DMS114 treated with DMSO at 0.1 percent for 48 hours (cell line): ENCODE measurements around the gene CPB1.

Source experiments
- DNase-seq: peaks from one replicate; lab custom pipeline; 2025; ENCODE audit not compliant: unreplicated experiment; lab: John Stamatoyannopoulos, UW

The CPB1 gene

GRCh38 chr3:148829926-148830325, 2.3 kb downstream of the CPB1 start:
- no peak for DNase-seq

- DNase-seq = no peak
Observed at GRCh38 chr3:148833223-148833622, 5.6 kb downstream of the CPB1 start.

- DNase-seq = no peak
Observed at GRCh38 chr3:148839805-148840204, 12.2 kb downstream of the CPB1 start.

DNA sequence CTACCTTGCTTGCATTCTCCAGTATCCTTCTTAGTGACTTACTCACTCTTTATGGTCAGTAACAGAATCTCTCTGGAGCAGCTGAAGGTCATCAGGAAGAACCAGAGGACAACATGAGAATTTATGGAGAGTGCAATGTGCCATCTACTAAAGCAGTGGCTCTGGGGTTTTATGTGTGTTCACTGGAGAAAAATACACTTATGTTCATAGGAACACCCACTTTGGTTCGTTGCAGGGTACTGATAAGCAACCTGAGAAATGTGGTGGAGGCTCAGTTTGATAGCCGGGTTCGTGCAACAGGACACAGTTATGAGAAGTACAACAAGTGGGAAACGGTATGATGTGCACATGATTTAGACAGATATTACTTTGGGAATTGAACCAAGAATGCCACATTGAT, 12.8 kb downstream of the CPB1 start:
- DNase-seq = no peak

- DNase-seq = no peak
Observed at GRCh38 chr3:148845756-148846395, 18.3 kb downstream of the CPB1 start.

- no peak for DNase-seq
Observed at GRCh38 chr3:148847351-148847750, 19.7 kb downstream of the CPB1 start.

DNA sequence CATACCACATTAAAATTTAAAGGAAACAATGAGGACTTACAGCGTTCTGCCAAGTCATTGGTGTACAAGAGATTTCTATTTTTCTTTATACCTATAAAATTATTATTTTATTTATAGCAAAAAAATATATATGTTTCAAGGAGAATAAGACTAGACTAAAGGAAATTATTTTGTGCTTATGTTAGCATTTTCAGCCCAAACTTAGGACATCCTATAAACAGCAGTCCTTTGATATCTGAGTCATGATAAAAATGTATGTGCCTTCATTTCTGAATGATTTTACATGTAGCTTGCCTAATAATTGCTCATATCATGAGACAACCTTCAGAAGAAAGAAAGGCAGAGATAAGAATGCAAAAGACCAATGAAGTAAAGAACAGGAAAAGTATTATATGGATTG, 20.8 kb downstream of the CPB1 start:
- no peak for DNase-seq

GRCh38 chr3:148852271-148852992, 24.8 kb downstream of the CPB1 start:
- DNase-seq = no peak

DNA sequence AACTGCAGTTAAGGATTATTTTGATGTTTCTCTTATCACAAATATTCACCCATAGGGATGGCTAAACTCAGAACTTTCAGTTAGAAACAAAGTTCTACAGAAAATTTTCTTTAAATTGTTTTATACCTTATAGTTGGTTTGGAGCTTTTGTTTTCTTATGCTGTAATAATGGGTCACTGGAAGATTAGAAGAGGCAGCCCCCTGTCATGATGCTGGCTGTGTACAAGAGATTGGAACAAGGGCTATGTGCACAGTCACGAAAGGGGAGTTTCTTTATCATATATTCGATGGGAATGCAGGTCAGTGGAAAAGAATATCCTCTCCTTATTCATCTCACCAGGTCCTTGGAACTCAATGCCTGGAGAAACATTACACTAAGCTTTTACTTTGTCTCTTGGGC, 25.5 kb downstream of the CPB1 start:
- no peak for DNase-seq

DNA sequence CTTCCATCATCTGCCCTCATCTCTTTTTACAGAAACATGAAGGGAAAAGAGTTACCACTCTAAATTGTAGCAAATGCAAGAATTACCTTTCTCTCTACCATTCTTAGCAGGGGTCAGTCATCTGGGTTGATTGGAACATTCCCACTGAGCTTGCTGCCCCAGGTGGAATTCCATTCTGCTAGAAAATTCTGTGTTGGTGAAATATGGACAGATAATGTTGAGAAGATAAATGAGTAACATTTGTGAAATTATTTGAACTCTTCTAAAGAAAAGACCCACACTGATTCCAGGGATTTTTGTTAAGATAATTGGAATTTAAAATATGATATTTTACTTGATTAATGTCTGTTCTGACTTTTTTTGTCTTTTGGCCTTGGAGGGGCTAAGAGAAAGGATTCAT, 26.4 kb downstream of the CPB1 start:
- DNase-seq = no peak

- DNase-seq = no peak
Observed at GRCh38 chr3:148856384-148856783, 28.8 kb downstream of the CPB1 start.

DNA sequence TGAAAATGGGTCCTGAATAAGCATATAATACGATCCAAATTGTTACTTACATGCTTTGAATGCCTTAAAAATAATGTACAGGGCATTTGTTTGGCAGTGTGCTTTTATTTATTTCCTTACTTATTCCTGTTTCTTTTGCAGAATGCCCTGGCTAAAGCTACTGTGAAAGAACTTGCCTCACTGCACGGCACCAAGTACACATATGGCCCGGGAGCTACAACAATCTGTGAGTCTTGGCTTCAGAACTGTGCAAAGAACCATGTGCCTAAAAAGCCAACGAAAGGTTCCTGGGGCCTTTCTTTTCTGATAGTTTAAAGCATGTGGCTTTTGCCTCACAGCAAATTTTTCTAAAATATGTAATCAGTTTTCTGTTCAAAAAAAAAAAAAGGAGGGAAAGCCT, 29.7 kb downstream of the CPB1 start:
- DNase-seq = no peak

- peak; percentile 36 for DNase-seq
Observed at GRCh38 chr3:148861277-148861869, 33.8 kb downstream of the CPB1 start.

DNA sequence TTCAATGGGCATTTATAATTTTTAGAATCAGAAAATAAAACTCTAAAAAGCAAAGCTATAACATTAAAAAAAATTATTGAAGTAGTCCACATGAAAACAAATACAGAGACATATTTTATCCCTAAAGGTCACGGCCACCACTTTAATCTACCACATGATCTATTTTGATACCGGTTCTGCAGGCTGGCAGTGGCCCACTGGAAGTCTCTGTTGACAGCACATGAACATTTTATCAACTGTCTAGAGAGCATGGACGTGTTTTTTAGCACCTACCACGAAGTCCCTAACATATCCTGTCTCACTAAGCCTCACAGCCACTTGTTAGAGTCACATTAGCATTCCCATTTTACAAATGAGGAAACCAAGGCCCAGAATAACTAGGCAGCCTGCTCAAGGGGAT, 35.7 kb downstream of the CPB1 start:
- DNase-seq = no peak

DNA sequence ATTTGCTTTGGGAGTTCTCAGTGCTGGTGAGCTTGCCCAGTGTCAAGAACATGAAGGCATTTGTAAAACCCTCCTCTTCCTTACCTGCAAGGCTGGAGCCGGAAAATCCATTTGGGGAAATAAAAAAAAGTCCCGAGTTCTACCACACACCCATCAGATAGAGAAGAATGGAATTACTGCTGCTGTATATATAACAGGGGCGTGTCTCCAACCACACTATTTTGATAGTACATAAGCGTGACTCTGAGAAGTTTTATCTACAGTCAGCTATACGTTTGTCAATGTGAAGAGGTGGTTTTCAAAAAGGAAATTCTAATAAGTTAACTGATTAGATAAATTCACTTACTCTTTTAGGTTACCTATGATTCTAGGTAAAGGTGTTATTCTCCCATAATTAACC, 36.2 kb downstream of the CPB1 start:
- no peak for DNase-seq

GRCh38 chr3:148865049-148865448, 37.4 kb downstream of the CPB1 start, which contains the start of gene CPA3:
TSS of gene CPA3 (plus strand) at chr3:148865296. CDS start at chr3:148865308, 12 bp downstream.
- no peak for DNase-seq

DNA sequence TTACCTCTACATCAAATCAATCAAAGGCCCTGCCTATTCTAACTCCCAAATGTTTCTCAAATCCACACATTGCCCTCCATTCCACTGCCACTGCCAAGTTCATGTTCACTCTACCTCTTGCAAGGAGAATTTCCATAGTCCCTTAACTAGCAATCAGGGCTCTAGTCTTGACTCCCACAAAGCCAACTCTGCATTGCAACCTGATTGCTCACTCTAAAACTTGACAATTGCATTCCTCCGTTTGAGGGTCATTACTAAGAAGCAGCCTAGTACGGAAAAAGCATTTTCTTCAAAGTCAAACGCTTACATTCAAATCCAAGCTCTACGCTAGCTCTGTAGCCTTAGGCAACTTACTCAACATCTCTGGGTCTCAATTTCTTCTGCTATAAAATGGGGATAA, 38.6 kb downstream of the CPB1 start:
- no peak for DNase-seq

DNA sequence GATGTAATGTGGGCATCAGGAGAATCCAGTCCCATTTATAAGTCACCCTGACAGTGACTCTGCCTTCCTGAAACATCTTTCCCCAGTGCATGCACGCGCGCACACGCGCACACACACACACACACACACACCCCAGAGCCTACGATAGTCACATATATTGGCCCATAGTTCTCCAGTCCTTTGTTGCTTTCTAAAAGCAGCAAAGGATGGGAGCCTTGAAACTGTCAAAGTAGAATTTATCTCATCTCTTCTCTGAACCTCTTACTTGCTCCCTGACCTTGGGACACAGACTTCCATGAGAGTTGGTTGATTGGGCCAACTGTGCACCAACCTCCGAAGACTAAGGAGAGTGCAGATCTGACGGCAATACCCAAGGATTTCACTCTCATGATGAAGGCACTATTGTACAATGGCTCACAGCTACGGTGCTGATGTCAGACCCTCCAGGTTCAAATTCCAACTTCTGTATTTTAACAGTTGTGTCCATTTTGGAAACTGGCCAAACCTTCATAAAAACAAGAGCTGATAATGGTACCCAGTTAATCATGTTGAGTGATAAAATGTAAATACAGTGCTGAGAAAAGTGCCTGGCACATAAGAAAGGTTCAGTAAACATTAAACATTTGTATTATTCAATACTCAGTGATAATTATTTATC, 45.8 kb downstream of the CPB1 start:
- DNase-seq = no peak

GRCh38 chr3:148873977-148874376, 46.4 kb downstream of the CPB1 start:
- DNase-seq = no peak

GRCh38 chr3:148878095-148878494, 50.5 kb downstream of the CPB1 start:
- no peak for DNase-seq

DNA sequence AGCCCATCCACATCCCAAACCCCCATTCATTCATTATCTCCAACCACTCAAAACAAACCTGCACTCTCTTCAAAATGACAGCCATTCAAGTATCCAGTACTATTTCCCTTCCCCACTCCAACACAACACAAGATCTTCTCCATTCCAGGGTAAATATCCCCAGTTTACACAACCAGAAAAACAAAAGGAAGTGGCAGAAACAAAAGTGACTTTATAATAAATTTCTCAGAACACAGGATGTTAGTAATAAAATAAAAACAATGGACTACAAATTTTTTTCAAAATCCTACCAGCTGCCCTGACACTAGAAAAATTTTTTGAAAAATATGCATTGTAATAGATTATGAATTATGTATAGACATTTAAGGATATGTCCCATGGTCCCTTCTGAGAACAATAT, 51.6 kb downstream of the CPB1 start:
- no peak for DNase-seq

DNA sequence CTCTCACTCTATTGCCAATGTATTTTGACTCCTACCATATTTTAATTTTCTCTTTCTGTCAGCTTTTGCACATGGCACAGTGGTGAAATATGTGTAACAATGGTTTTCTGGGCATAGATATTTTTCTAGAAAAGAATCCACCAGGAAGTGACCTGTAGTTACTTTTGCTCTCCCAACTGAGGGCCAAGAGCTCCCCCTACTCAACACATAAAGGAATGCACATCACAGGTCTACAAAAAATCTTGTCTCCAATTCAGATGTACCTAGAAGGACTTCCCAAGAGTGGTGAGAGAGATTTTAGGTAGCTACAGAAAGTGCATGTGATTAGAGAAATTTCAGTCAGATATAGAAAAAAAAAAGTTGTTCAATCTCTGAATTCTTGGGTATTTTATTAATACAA, 53.1 kb downstream of the CPB1 start:
- DNase-seq = no peak
